DMS53 (cell line): ENCODE measurements around the gene C11orf42.

ENCODE experiments used
- DNase-seq: peaks from one replicate; lab custom pipeline; 2025; lab: John Stamatoyannopoulos, UW

The C11orf42 gene

GRCh38 chr11:6258141-6258540, 52.8 kb downstream of the C11orf42 start:
- peak; percentile 19 for DNase-seq

GRCh38 chr11:6258571-6259081, 53.3 kb downstream of the C11orf42 start:
- DNase-seq: peak; percentile 71

GRCh38 chr11:6260207-6260726, 54.9 kb downstream of the C11orf42 start:
- DNase-seq: peak; percentile 28
